ENCODE results near the gene ITGBL1. TPM values are rescaled to one million over a fixed set of nuclear protein-coding genes. Genes with fewer than 3 reads are reported as not detected.

Gene ITGBL1, protein sequence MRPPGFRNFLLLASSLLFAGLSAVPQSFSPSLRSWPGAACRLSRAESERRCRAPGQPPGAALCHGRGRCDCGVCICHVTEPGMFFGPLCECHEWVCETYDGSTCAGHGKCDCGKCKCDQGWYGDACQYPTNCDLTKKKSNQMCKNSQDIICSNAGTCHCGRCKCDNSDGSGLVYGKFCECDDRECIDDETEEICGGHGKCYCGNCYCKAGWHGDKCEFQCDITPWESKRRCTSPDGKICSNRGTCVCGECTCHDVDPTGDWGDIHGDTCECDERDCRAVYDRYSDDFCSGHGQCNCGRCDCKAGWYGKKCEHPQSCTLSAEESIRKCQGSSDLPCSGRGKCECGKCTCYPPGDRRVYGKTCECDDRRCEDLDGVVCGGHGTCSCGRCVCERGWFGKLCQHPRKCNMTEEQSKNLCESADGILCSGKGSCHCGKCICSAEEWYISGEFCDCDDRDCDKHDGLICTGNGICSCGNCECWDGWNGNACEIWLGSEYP
- total RNA-seq, result 52.2 and 92.1 TPM in 2 replicates

GRCh38 chr13:101452519-101453485 is at the start of gene ITGBL1:
Gene ITGBL1, plus strand, starts transcription at chr13:101452675. Its CDS starts 159 bp downstream, at chr13:101452834.

GRCh38 chr13:101416181-101417042 is 36.1 kb upstream of the ITGBL1 start, which contains the start of gene NALCN:
Gene NALCN, minus strand, starts transcription at chr13:101416508. Its CDS starts 17,382 bp downstream, at chr13:101399126.

Other genes with a start within 250 kb of the ITGBL1 start
- gene NALCN, start 36.2 kb upstream of the ITGBL1 start, total RNA-seq, result under 0.01 and 0.39 TPM in 2 replicates